HG03097 (cell line): ENCODE results near the gene RMI2.
A peak's percentile ranks its signal among the peaks of the same experiment; 100 is the strongest.

Source experiments
- ATAC-seq: cut with Tn5 transposase; IDR thresholded peaks from one replicate; pipeline ENCODE4 v1.9.1; 2021; ENCODE audit not compliant: unreplicated experiment, low FRiP score

RMI2 gene

GRCh38 chr16:11327277-11328171 lies 17.7 kb upstream of the RMI2 start:
- ATAC-seq, result peak; percentile 30

- ATAC-seq, result peak; percentile 65
Observed at GRCh38 chr16:11328172-11329070, 16.8 kb upstream of the RMI2 start.

GRCh38 chr16:11329071-11329491 lies 16.2 kb upstream of the RMI2 start:
- ATAC-seq, result peak; percentile 34

- ATAC-seq, result no peak
Observed at GRCh38 chr16:11329891-11330290, 15.4 kb upstream of the RMI2 start.

- ATAC-seq, result no peak
Observed at GRCh38 chr16:11330526-11331237, 14.6 kb upstream of the RMI2 start.

GRCh38 chr16:11331967-11332366 lies 13.3 kb upstream of the RMI2 start:
- no peak for ATAC-seq

GRCh38 chr16:11333010-11333409 lies 12.2 kb upstream of the RMI2 start:
- no peak for ATAC-seq

GRCh38 chr16:11333702-11334101 lies 11.6 kb upstream of the RMI2 start:
- ATAC-seq, result no peak

GRCh38 chr16:11334831-11335404 lies 10.3 kb upstream of the RMI2 start:
- ATAC-seq, result no peak

- no peak for ATAC-seq
Observed at GRCh38 chr16:11339075-11339474, 6.2 kb upstream of the RMI2 start.

- no peak for ATAC-seq
Observed at GRCh38 chr16:11340710-11341109, 4.5 kb upstream of the RMI2 start.

GRCh38 chr16:11341371-11341770 lies 3.9 kb upstream of the RMI2 start:
- ATAC-seq, result no peak

GRCh38 chr16:11342021-11342855 lies 3.0 kb upstream of the RMI2 start:
- ATAC-seq, result no peak

GRCh38 chr16:11346700-11347319 lies 1.6 kb downstream of the RMI2 start:
- ATAC-seq, result no peak

GRCh38 chr16:11347831-11348230 lies 2.6 kb downstream of the RMI2 start:
- ATAC-seq, result no peak

GRCh38 chr16:11348737-11349598 lies 3.7 kb downstream of the RMI2 start:
- ATAC-seq, result no peak

- no peak for ATAC-seq
Observed at GRCh38 chr16:11349599-11350276, 4.5 kb downstream of the RMI2 start.

- no peak for ATAC-seq
Observed at GRCh38 chr16:11350519-11350918, 5.3 kb downstream of the RMI2 start.
